PFSK-1 (cell line): ENCODE data around the gene RBM18.

Experiments used
- POLR2AphosphoS5 ChIP-seq: IDR thresholded peaks from 2 replicates; pipeline ENCODE4 v1.6.1; 2012; ENCODE audit warnings: low read depth, mild to moderate bottlenecking, control low read depth, low read length, moderate library complexity
- SIN3A ChIP-seq: IDR thresholded peaks from 2 replicates; pipeline ENCODE4 v1.6.1; 2012; ENCODE audit warnings: mild to moderate bottlenecking, low read length, moderate library complexity, borderline replicate concordance; ENCODE audit not compliant: insufficient read depth
- TAF1 ChIP-seq: IDR thresholded peaks from 2 replicates; pipeline ENCODE4 v1.6.1; 2012; ENCODE audit warnings: low read length, control low read depth, borderline replicate concordance; ENCODE audit not compliant: insufficient read depth
- TF ChIP-seq, protein P1 (sequence below), 2 experiments: IDR thresholded peaks; 2 replicates each; pipeline versions ENCODE4 v1.6.1 to v1.8.0; 2011 to 2012; ENCODE audit warnings: low read depth in 2 of 2, low read length in 2 of 2, control low read depth in 1 of 2, inconsistent platforms in 1 of 2, mild to moderate bottlenecking in 1 of 2, moderate library complexity in 1 of 2; ENCODE audit not compliant: insufficient read depth in 1 of 2

DNA sequence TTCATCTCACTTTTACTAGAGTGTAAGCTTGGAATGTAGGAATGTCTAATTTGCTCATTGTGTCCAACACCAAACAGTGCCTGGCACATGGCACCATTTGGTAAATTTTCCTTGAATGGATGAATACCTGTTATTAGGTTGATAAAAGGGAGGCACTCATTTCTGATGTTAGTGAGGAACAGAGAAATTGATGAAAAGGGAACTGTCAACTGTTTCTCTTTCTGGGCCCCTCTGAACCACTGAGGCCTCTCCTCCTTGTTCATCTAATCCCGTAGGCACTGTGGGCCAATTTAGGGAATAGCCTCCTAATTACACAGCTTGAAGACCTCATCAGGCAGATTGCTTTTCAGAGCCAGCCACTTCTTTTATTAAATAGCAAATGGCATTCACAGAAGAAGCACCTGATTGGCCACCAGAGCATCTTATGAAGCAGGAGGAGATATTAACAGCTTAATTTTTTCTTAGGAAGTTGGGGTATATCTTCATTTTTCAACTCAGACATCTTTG is 22.6 kb upstream of the RBM18 start:
- TF ChIP-seq, protein P1, sequence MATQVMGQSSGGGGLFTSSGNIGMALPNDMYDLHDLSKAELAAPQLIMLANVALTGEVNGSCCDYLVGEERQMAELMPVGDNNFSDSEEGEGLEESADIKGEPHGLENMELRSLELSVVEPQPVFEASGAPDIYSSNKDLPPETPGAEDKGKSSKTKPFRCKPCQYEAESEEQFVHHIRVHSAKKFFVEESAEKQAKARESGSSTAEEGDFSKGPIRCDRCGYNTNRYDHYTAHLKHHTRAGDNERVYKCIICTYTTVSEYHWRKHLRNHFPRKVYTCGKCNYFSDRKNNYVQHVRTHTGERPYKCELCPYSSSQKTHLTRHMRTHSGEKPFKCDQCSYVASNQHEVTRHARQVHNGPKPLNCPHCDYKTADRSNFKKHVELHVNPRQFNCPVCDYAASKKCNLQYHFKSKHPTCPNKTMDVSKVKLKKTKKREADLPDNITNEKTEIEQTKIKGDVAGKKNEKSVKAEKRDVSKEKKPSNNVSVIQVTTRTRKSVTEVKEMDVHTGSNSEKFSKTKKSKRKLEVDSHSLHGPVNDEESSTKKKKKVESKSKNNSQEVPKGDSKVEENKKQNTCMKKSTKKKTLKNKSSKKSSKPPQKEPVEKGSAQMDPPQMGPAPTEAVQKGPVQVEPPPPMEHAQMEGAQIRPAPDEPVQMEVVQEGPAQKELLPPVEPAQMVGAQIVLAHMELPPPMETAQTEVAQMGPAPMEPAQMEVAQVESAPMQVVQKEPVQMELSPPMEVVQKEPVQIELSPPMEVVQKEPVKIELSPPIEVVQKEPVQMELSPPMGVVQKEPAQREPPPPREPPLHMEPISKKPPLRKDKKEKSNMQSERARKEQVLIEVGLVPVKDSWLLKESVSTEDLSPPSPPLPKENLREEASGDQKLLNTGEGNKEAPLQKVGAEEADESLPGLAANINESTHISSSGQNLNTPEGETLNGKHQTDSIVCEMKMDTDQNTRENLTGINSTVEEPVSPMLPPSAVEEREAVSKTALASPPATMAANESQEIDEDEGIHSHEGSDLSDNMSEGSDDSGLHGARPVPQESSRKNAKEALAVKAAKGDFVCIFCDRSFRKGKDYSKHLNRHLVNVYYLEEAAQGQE (IDR thresholded peaks at IDR 0.05; ENCODE audit: insufficient read depth in 1 of 2, low read depth in 2 of 2, low read length in 2 of 2), result no peak
- TF ChIP-seq TAF1, result no peak
- no peak for TF ChIP-seq SIN3A
- no peak for TF ChIP-seq POLR2AphosphoS5
